Mucosa of descending colon (tissue), 3 donors: Measurements from ENCODE around the gene RNF148. TPM values are rescaled to one million over a fixed set of nuclear protein-coding genes. Genes with fewer than 3 reads are reported as not detected.
A peak's percentile ranks its signal among the peaks of the same experiment; 100 is the strongest.

Source experiments
- ATAC-seq: fragments of 200-7000 bp; cut with Tn5 transposase; one replicate; pipeline ENCODE4 v1.9.1; 2020; ENCODE audit warnings: mild to moderate bottlenecking, moderate library complexity
- DNase-seq, 3 donors: peaks; one replicate each; pipeline ENCODE4 v3.0.0-alpha.2; 2020
- H3K36me3 ChIP-seq: fragments of 200-600 bp; one replicate; pipeline ENCODE4 v1.8.0; 2021; ENCODE audit warnings: low read depth, mild to moderate bottlenecking
- H3K4me1 ChIP-seq: fragments of 200-600 bp; one replicate; pipeline ENCODE4 v1.8.0; 2021; ENCODE audit warnings: low read depth, mild to moderate bottlenecking
- H3K4me3 ChIP-seq: fragments of 200-600 bp; one replicate; pipeline ENCODE4 v1.8.0; 2021; ENCODE audit warnings: mild to moderate bottlenecking
- H3K9me3 ChIP-seq: fragments of 200-600 bp; one replicate; pipeline ENCODE4 v1.8.0; 2021; ENCODE audit warnings: mild to moderate bottlenecking
- intact Hi-C, 2 donors: fragments of 100-400 bp; cut with DNase I in 1 of 2; cut with micrococcal nuclease in 1 of 2; formaldehyde crosslinking; loops; one replicate each; pipeline versions ENCODE4 v1.11.0 to v1.11.1; 2022; cut with DNase I, micrococcal nuclease
- total RNA-seq, 3 donors: library from RNA; stranded (reverse); fragmentation: NEBNext Ultra II Directional in 2 of 3; extraction: Animal tissue kit (Norgen Biotek cat#: 25700) in 2 of 3; gene quantifications; one replicate each; pipeline versions ENCODE4 v1.2.1 to v1.2.4, GENCODE V29; 2021 to 2023
- TF ChIP-seq, protein P1 (sequence below): fragments of 200-600 bp; IDR thresholded peaks from one replicate; pipeline ENCODE4 v1.8.0; 2022; ENCODE audit warnings: antibody characterized with exemption, mild to moderate bottlenecking
- donor health status: DM: no; HTN: no; CAD: no; lungs with moderate emphysema.
- donor health status: DM: no; HTN: no; CAD: no.
- donor health status: DM: no; HTN: yes; CAD: no.

RNF148 gene
- total RNA-seq, 3 donors from 2014 or later = 0.54 to 1.6 (median 1.5) TPM

DNA sequence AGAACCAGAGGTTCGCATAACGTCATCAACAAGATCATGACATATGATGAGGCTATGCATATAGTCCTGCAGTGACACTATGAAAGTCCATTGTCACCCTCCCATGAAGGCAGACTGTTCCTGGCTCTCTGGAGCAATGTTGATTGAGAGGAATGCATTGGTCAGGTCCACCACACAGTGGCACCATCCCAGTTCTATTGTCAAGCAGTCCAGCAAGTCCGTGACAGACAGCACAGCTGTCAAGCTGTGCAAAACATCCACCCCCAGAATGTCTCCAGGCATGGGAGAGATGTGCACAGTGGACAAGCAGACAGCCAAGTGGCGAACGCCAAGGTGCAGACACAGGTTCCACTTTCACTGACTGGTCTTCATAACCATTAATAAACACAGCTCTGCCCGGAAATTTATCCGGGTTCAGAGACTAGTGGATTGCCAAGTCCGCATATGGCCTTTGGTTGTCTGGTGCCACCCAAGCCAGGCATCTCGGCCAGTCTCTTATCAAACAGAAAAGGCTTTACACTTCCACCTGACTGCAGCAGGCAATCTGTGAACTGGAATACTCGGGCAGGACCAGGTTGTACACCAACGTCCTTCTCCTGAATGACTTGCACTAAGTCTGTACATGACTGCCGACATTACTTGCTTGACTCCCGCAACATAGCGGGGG, 11.0 kb downstream of the RNF148 start:
- no peaks in the 10 kb centered on the region for H3K9me3 ChIP-seq
- no peak for DNase-seq
- no peak for ATAC-seq
- no peak overlapping the region for H3K4me3 ChIP-seq
- no peaks in the 10 kb centered on the region for H3K4me1 ChIP-seq
- no peaks in the 10 kb centered on the region for H3K36me3 ChIP-seq
- intact Hi-C loops = no loop called here
- TF ChIP-seq, protein P1, sequence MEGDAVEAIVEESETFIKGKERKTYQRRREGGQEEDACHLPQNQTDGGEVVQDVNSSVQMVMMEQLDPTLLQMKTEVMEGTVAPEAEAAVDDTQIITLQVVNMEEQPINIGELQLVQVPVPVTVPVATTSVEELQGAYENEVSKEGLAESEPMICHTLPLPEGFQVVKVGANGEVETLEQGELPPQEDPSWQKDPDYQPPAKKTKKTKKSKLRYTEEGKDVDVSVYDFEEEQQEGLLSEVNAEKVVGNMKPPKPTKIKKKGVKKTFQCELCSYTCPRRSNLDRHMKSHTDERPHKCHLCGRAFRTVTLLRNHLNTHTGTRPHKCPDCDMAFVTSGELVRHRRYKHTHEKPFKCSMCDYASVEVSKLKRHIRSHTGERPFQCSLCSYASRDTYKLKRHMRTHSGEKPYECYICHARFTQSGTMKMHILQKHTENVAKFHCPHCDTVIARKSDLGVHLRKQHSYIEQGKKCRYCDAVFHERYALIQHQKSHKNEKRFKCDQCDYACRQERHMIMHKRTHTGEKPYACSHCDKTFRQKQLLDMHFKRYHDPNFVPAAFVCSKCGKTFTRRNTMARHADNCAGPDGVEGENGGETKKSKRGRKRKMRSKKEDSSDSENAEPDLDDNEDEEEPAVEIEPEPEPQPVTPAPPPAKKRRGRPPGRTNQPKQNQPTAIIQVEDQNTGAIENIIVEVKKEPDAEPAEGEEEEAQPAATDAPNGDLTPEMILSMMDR = no peak

DNA sequence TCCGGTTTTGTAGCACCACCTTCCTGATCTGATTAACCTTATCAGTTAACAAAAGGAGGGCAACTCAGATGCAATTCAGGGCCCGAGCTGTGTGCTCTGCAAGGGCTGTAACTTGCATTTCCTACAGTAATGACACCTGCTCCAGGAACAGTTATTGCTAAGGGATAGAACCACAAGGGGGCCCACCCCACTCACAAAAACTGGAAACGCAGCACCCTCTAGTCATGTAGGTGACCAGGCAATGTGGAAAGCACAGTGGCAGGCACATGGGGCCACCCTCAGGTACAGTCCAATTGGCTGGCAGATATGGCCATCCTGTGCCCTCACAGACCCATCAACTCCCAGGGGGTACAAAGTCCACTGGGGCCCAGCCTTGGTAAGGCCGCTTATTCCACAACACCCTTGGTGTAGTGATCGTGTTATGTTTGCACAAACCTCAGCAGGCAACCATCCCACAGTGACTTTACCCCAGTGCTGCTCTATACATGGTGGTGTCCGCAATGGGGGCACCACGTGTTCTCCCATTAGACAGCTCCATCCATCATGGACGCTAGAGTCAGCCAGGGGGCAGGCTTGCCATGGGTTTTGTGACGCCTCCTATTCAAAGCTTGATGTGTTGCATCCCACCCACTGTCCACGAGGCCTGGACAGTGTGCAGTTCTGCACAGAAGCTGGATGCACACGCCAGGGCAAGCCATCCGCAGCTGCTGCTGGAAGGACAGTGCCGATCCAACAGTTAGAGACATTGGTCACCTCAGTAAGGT, 13.2 kb downstream of the RNF148 start:
- no peaks in the 10 kb centered on the region for H3K4me1 ChIP-seq
- H3K4me3 ChIP-seq = no peak overlapping the region
- intact Hi-C loops = no loop called here
- H3K9me3 ChIP-seq = no peaks in the 10 kb centered on the region
- H3K36me3 ChIP-seq = no peaks in the 10 kb centered on the region
- DNase-seq (no peak), ATAC-seq (peak; percentile 26)
- TF ChIP-seq, protein P1 = no peak

DNA sequence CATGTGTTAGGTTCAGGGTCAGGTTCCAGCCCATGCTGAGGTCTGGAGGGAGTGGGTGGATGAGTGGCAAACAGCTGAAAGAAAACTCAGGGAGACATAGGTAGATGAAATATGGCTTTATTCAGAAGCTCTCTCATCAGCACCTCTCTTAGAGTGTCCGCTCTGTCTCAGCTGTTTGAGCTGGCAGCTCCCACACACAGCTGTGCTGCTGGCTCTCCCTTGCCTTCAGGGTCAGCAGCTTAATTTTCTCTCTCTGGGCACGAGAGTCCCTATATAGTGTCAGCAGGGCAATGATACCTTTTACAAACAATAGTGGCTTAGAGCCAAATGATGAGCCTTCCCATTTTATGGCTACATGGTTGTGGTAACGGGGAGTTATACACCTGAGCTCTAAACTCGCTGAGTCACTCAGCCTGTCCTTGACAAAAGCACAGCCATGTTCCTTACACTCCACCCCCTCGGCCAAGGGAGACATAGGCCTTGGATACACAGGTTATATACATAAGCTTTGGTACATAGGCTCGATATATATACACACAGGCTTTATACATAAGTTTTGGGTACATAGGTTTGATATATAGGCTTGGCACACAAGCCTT, 14.2 kb downstream of the RNF148 start:
- Histone ChIP-seq H3K4me1 (no peaks in the 10 kb centered on the region), H3K36me3 (no peaks in the 10 kb centered on the region), H3K4me3 (no peak overlapping the region), H3K9me3 (no peaks in the 10 kb centered on the region)
- intact Hi-C loops = no loop called here
- TF ChIP-seq, protein P1 = no peak
- no peak for DNase-seq
- no peak for ATAC-seq

DNA sequence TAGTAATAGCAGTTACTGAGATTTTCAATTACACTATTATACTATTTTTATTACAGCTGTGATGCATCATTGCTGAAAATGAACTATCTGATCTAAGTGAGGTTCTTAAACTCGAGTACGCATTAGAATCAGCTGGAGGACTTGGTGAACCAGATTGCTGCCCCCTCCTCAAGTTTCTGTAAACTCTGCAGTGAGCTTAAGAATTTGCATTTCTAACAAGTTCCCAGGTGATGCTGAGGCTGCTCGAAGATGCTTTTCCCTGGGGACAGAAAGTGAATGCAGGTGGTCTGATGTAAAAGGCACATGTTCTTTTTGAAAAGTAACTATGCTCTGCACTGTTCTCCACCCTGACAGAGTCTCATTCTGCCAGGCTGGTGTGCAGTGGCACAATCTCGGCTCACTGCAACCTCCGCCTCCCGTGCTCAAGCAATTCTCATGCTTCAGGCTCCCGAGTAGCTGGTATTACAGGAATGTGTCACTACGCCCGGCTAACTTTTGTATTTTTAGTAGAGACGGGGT, 16.3 kb downstream of the RNF148 start:
- Histone ChIP-seq H3K4me3 (no peak overlapping the region), H3K4me1 (no peaks in the 10 kb centered on the region), H3K36me3 (no peaks in the 10 kb centered on the region), H3K9me3 (no peaks in the 10 kb centered on the region)
- ATAC-seq (no peak), DNase-seq (no peak)
- TF ChIP-seq, protein P1 = no peak
- intact Hi-C loops = no loop called here

DNA sequence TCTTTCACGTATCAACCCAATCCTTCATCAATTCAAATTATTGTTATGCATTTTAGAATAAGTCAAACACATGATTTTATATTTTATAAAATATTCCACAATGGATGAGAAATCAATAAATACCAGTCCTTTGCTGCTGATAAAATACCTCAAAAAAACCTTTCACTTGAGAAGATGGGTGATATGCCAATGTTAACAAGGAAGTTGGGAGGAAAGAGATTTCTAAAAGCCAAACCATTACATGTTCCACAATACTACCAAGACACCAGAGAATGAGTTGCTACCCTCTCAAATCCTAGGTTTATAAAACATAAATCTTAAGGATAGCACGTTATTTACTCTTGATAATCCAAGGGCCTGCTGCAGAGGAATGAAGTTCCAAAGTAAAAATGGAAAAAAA, 18.2 kb downstream of the RNF148 start:
- H3K9me3 ChIP-seq = no peaks in the 10 kb centered on the region
- no peak overlapping the region for H3K4me3 ChIP-seq
- DNase-seq (no peak), ATAC-seq (no peak)
- TF ChIP-seq, protein P1 = no peak
- no peaks in the 10 kb centered on the region for H3K36me3 ChIP-seq
- intact Hi-C loops = no loop called here
- H3K4me1 ChIP-seq = no peaks in the 10 kb centered on the region
